GM12878 (cell line): Measurements from ENCODE around the gene PLPPR1. TPM values are rescaled to one million over a fixed set of nuclear protein-coding genes. Genes with fewer than 3 reads are reported as not detected.

Experiments
- ATAC-seq: fragments of 200-7000 bp; cut with Tn5 transposase; 3 replicates; pipeline ENCODE4 v1.9.1; 2020; ENCODE audit warnings: mild to moderate bottlenecking, moderate library complexity
- BruUV-seq: library from RNA; stranded (reverse); fragments of 400-500 nt; replicated peaks from 2 replicates; lab custom pipeline; 2021; lab: Mats Ljungman, UMichigan
- CTCF ChIA-PET: fragments of 300-600 bp; sonication (Branson Sonifier 250); formaldehyde crosslinking; extraction: SDS; loops from one replicate; lab custom pipeline; 2021; ENCODE audit warnings: inconsistent platforms; lab: Yijun Ruan, JAX
- POLR2A ChIA-PET: fragments of 350-600 bp; formaldehyde crosslinking; extraction: SDS; loops from one replicate; lab custom pipeline; 2021; ENCODE audit warnings: inconsistent platforms; lab: Charles Lee
- RAD21 ChIA-PET: fragments of 300-600 bp; sonication (Branson Sonifier 250); formaldehyde crosslinking; loops from one replicate; lab custom pipeline; 2023; ENCODE audit warnings: antibody characterized with exemption; ENCODE audit not compliant: unreplicated experiment; lab: Charles Lee
- SMC1A ChIA-PET: fragments of 300-600 bp; sonication (Branson Sonifier 250); formaldehyde crosslinking; loops from one replicate; lab custom pipeline; 2023; ENCODE audit not compliant: unreplicated experiment, uncharacterized antibody; lab: Charles Lee
- DNase-seq: peaks from one replicate; pipeline ENCODE4 v3.0.0-alpha.2; 2011; ENCODE audit warnings: low read depth, low spot score
- FAIRE-seq: peaks from 3 replicates; lab custom pipeline; 2011; peaks lifted over from hg19 to GRCh38; lab: Jason Lieb, UNC
- H2AFZ ChIP-seq: 2 replicates; pipeline ENCODE4 v1.6.0; 2011; ENCODE audit warnings: low read depth, low read length, control low read depth; ENCODE audit not compliant: control insufficient read depth
- H3K27ac ChIP-seq: 2 replicates; pipeline ENCODE4 v1.5.1; 2011; ENCODE audit warnings: control low read depth; ENCODE audit not compliant: control insufficient read depth, insufficient read depth
- H3K27me3 ChIP-seq, 2 experiments: replicated peaks in 1 of 2; 2 replicates each; pipeline versions ENCODE4 v1.6.0 to v1.6.1; 2011; ENCODE audit warnings: low read length in 1 of 2; ENCODE audit not compliant: control insufficient read depth in 2 of 2, insufficient read depth in 2 of 2
- H3K36me3 ChIP-seq, 2 experiments: 2 replicates each; pipeline ENCODE4 v1.5.1; 2011; ENCODE audit warnings: low read length in 1 of 2; ENCODE audit not compliant: control insufficient read depth in 2 of 2, insufficient read depth in 2 of 2
- H3K4me1 ChIP-seq: 2 replicates; pipeline ENCODE4 v1.6.1; 2011; ENCODE audit warnings: mild to moderate bottlenecking, low read length, moderate library complexity, mixed read lengths; ENCODE audit not compliant: control insufficient read depth, insufficient read depth
- H3K4me2 ChIP-seq: 2 replicates; pipeline ENCODE4 v1.6.0; 2011; ENCODE audit warnings: control low read depth; ENCODE audit not compliant: control insufficient read depth, insufficient read depth
- H3K4me3 ChIP-seq: fragments of 200-600 bp; sonication (generic); 2 replicates; pipeline ENCODE4 v1.5.1; 2016
- H3K79me2 ChIP-seq: 2 replicates; pipeline ENCODE4 v1.6.0; 2011; ENCODE audit warnings: low read length; ENCODE audit not compliant: control insufficient read depth, insufficient read depth
- H3K9ac ChIP-seq: 2 replicates; pipeline ENCODE4 v1.8.0; 2011; ENCODE audit warnings: low read length, control low read depth, mixed read lengths; ENCODE audit not compliant: control insufficient read depth, insufficient read depth
- H3K9me3 ChIP-seq: replicated peaks from 3 replicates; pipeline ENCODE4 v1.5.1; 2011; ENCODE audit warnings: mild to moderate bottlenecking, low read length; ENCODE audit not compliant: control insufficient read depth, insufficient read depth
- H4K20me1 ChIP-seq: 2 replicates; pipeline ENCODE4 v1.6.0; 2011; ENCODE audit not compliant: control insufficient read depth, insufficient read depth
- CBFB ChIP-seq: IDR thresholded peaks from 2 replicates; pipeline ENCODE4 v1.6.1; 2016; ENCODE audit warnings: antibody characterized with exemption, low read depth
- EGR1 ChIP-seq, 2 experiments: IDR thresholded peaks; 1 replicate in 1 of 2; 2 replicates in 1 of 2; pipeline ENCODE4 v1.6.1; 2011 to 2012; ENCODE audit warnings: low read depth in 2 of 2, low read length in 2 of 2, borderline replicate concordance in 1 of 2, mild to moderate bottlenecking in 1 of 2, moderate library complexity in 1 of 2
- MEF2B ChIP-seq: fragments of 450-650 bp; IDR thresholded peaks from 2 replicates; pipeline ENCODE4 v1.6.1; 2018; ENCODE audit warnings: mild to moderate bottlenecking, moderate library complexity; ENCODE audit not compliant: partially characterized antibody, poor library complexity, severe bottlenecking
- MTA3 ChIP-seq: IDR thresholded peaks from 2 replicates; pipeline ENCODE4 v1.6.1; 2012; ENCODE audit warnings: low read length, inconsistent platforms, borderline replicate concordance
- RAD51 ChIP-seq: fragments of 450-650 bp; IDR thresholded peaks from 2 replicates; pipeline ENCODE4 v1.6.1; 2016; ENCODE audit warnings: moderate library complexity, mild to moderate bottlenecking, inconsistent platforms
- SIX5 ChIP-seq: IDR thresholded peaks from 2 replicates; pipeline ENCODE4 v1.6.1; 2011; ENCODE audit warnings: mild to moderate bottlenecking, low read depth, low read length, moderate library complexity; ENCODE audit not compliant: severe bottlenecking
- TARDBP ChIP-seq: IDR thresholded peaks from 2 replicates; pipeline ENCODE4 v1.6.1; 2016; ENCODE audit warnings: borderline replicate concordance
- ZNF24 ChIP-seq: fragments of 450-650 bp; IDR thresholded peaks from 2 replicates; pipeline ENCODE4 v1.6.1; 2017; ENCODE audit warnings: antibody characterized with exemption, mild to moderate bottlenecking
- WGBS: methylation state at CpG from one replicate; pipeline ENCODE4 v1.1.6; 2016; ENCODE audit warnings: low lambda C conversion rate; ENCODE audit not compliant: insufficient replicate concordance, insufficient coverage; ENCODE audit errors: missing lambda C conversion rate; 5-methylcytosine and 5-hydroxymethylcytosine counted together
- in situ Hi-C: fragments of 300-500 bp; cut with MboI; formaldehyde crosslinking; loops from 9 replicates; pipeline ENCODE4 v1.14.3; 2018; ENCODE audit warnings: mixed read lengths
- intact Hi-C: fragments of 100-400 bp; cut with micrococcal nuclease; formaldehyde crosslinking; loops from one replicate; pipeline ENCODE4 v1.14.2; 2022; ENCODE audit not compliant: unreplicated experiment
- polyA plus RNA-seq, 11 experiments: library from polyadenylated mRNA; depleted of rRNA in 4 of 11; unstranded in 6 of 11; stranded (reverse) in 5 of 11; fragments of >200 nt; fragmentation: Nextera tagmentation in 4 of 11; fragmentation: Illumina TruSeq in 1 of 11; extraction: Ambion mirVana in 4 of 11; extraction: Trizol in 1 of 11; gene quantifications; 1 replicate in 1 of 11; 2 replicates in 10 of 11; pipeline versions ENCODE4 v1.2.1 to v1.2.3, GENCODE V29; 2011 to 2016; ENCODE audit warnings: inconsistent platforms in 2 of 11, missing spikeins in 2 of 11, low read depth in 1 of 11
- total RNA-seq, 4 experiments: library from RNA; depleted of rRNA in 3 of 4; stranded (reverse); fragments of >200 nt in 3 of 4; fragmentation: Illumina TruSeq in 1 of 4; extraction: Trizol in 1 of 4; gene quantifications; 2 replicates each; pipeline versions ENCODE4 v1.2.1 to v1.2.3, GENCODE V29; 2013 to 2021
- TF ChIP-seq, protein P1 (sequence below): fragments of 150-350 bp; IDR thresholded peaks from 2 replicates; pipeline ENCODE4 v1.6.1; 2016; ENCODE audit warnings: low read depth, low read length
- TF ChIP-seq, protein P2 (sequence below): fragments of 450-650 bp; formaldehyde crosslinking; IDR thresholded peaks from 2 replicates; pipeline ENCODE4 v1.4.0; 2022; ENCODE audit warnings: mild to moderate bottlenecking, moderate library complexity
- TF ChIP-seq, protein P3 (sequence below): fragments of 450-650 bp; IDR thresholded peaks from 2 replicates; pipeline ENCODE4 v1.6.1; 2018; ENCODE audit warnings: mild to moderate bottlenecking, low read depth, moderate library complexity; ENCODE audit not compliant: partially characterized antibody
- TF ChIP-seq, protein P4 (sequence below): fragments of 450-650 bp; IDR thresholded peaks from 2 replicates; pipeline ENCODE4 v1.6.1; 2018; ENCODE audit warnings: borderline replicate concordance, mild to moderate bottlenecking; ENCODE audit not compliant: partially characterized antibody

Gene PLPPR1
- total and polyA plus RNA-seq, 10 of the 15 experiments (the other 5 are each of a cell fraction or from before 2014, with no cell fraction given), result 0.69 TPM; not detected in 9

DNA sequence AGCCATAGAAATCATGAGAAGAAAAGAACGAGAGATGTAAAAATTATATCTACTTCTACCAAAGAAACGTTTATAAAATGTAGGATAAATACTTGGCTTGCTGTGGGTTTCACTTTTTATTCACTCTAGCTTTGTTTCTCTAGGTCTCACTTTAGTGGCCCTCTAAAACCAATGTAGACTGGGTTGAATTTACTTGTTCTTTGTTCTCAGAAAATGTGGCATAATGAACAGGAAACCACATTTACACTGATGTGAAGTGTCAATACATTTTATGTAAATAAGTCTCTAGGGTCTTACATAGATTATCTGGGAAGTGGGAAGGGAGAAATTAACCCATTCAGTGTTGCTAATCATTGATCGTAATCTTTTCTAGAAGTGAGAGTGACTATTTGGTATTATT, 58.9 kb downstream of the PLPPR1 start:
- ATAC-seq, result no peak
- RAD21 ChIA-PET, result no interaction called here
- SMC1A ChIA-PET, result no interaction called here
- H3K36me3 ChIP-seq, result no peaks in the 10 kb centered on the region
- in situ Hi-C loops (no loop called here), intact Hi-C loops (no loop called here)
- no peak overlapping the region for H3K9ac ChIP-seq
- 15% methylated on average over 3 of the region's 3 CpGs for WGBS
- no peaks in the 10 kb centered on the region for H3K27me3 ChIP-seq
- POLR2A ChIA-PET, result no interaction called here
- no peaks in the 10 kb centered on the region for H4K20me1 ChIP-seq
- H2AFZ ChIP-seq, result no peak overlapping the region
- CTCF ChIA-PET, result no interaction called here
- FAIRE-seq, result no peak
- no peak for DNase-seq
- no peaks in the 10 kb centered on the region for H3K9me3 ChIP-seq
- H3K4me1 ChIP-seq, result no peaks in the 10 kb centered on the region
- H3K4me2 ChIP-seq, result no peak overlapping the region
- H3K4me3 ChIP-seq, result no peak overlapping the region
- no peaks in the 10 kb centered on the region for H3K79me2 ChIP-seq
- BruUV-seq, result no TSS peak
- no peak overlapping the region for H3K27ac ChIP-seq
- TF ChIP-seq EGR1 (IDR thresholded peaks at IDR 0.05; ENCODE audit: borderline replicate concordance in 1 of 2, low read depth in 2 of 2, low read length in 2 of 2), result no peak
- no peak for TF ChIP-seq CBFB
- no peak for TF ChIP-seq RAD51
- TF ChIP-seq, protein P1, sequence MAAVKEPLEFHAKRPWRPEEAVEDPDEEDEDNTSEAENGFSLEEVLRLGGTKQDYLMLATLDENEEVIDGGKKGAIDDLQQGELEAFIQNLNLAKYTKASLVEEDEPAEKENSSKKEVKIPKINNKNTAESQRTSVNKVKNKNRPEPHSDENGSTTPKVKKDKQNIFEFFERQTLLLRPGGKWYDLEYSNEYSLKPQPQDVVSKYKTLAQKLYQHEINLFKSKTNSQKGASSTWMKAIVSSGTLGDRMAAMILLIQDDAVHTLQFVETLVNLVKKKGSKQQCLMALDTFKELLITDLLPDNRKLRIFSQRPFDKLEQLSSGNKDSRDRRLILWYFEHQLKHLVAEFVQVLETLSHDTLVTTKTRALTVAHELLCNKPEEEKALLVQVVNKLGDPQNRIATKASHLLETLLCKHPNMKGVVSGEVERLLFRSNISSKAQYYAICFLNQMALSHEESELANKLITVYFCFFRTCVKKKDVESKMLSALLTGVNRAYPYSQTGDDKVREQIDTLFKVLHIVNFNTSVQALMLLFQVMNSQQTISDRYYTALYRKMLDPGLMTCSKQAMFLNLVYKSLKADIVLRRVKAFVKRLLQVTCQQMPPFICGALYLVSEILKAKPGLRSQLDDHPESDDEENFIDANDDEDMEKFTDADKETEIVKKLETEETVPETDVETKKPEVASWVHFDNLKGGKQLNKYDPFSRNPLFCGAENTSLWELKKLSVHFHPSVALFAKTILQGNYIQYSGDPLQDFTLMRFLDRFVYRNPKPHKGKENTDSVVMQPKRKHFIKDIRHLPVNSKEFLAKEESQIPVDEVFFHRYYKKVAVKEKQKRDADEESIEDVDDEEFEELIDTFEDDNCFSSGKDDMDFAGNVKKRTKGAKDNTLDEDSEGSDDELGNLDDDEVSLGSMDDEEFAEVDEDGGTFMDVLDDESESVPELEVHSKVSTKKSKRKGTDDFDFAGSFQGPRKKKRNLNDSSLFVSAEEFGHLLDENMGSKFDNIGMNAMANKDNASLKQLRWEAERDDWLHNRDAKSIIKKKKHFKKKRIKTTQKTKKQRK, result no peak
- TF ChIP-seq, protein P2, sequence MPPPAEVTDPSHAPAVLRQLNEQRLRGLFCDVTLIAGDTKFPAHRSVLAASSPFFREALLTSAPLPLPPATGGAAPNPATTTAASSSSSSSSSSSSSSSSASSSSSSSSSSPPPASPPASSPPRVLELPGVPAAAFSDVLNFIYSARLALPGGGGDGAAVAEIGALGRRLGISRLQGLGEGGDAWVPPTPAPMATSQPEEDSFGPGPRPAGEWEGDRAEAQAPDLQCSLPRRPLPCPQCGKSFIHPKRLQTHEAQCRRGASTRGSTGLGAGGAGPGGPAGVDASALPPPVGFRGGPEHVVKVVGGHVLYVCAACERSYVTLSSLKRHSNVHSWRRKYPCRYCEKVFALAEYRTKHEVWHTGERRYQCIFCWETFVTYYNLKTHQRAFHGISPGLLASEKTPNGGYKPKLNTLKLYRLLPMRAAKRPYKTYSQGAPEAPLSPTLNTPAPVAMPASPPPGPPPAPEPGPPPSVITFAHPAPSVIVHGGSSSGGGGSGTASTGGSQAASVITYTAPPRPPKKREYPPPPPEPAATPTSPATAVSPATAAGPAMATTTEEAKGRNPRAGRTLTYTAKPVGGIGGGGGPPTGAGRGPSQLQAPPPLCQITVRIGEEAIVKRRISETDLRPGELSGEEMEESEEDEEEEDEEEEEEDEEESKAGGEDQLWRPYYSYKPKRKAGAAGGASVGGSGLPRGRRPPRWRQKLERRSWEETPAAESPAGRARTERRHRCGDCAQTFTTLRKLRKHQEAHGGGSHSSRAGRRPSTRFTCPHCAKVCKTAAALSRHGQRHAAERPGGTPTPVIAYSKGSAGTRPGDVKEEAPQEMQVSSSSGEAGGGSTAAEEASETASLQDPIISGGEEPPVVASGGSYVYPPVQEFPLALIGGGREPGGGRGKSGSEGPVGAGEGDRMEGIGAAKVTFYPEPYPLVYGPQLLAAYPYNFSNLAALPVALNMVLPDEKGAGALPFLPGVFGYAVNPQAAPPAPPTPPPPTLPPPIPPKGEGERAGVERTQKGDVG (CRISPR knock-in tag), result no peak
- no peak for TF ChIP-seq MTA3
- TF ChIP-seq MEF2B, result no peak
- TF ChIP-seq TARDBP, result no peak
- TF ChIP-seq, protein P3, sequence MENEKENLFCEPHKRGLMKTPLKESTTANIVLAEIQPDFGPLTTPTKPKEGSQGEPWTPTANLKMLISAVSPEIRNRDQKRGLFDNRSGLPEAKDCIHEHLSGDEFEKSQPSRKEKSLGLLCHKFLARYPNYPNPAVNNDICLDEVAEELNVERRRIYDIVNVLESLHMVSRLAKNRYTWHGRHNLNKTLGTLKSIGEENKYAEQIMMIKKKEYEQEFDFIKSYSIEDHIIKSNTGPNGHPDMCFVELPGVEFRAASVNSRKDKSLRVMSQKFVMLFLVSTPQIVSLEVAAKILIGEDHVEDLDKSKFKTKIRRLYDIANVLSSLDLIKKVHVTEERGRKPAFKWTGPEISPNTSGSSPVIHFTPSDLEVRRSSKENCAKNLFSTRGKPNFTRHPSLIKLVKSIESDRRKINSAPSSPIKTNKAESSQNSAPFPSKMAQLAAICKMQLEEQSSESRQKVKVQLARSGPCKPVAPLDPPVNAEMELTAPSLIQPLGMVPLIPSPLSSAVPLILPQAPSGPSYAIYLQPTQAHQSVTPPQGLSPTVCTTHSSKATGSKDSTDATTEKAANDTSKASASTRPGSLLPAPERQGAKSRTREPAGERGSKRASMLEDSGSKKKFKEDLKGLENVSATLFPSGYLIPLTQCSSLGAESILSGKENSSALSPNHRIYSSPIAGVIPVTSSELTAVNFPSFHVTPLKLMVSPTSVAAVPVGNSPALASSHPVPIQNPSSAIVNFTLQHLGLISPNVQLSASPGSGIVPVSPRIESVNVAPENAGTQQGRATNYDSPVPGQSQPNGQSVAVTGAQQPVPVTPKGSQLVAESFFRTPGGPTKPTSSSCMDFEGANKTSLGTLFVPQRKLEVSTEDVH, result no peak
- TF ChIP-seq, protein P4, sequence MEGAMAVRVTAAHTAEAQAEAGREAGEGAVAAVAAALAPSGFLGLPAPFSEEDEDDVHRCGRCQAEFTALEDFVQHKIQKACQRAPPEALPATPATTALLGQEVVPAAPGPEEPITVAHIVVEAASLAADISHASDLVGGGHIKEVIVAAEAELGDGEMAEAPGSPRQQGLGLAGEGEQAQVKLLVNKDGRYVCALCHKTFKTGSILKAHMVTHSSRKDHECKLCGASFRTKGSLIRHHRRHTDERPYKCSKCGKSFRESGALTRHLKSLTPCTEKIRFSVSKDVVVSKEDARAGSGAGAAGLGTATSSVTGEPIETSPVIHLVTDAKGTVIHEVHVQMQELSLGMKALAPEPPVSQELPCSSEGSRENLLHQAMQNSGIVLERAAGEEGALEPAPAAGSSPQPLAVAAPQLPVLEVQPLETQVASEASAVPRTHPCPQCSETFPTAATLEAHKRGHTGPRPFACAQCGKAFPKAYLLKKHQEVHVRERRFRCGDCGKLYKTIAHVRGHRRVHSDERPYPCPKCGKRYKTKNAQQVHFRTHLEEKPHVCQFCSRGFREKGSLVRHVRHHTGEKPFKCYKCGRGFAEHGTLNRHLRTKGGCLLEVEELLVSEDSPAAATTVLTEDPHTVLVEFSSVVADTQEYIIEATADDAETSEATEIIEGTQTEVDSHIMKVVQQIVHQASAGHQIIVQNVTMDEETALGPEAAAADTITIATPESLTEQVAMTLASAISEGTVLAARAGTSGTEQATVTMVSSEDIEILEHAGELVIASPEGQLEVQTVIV, result no peak
- no peak for TF ChIP-seq SIX5
- no peak for TF ChIP-seq ZNF24
